ENCODE measurements around the gene INPP5D.

INPP5D gene

GRCh38 chr2:233053928-233054784, 6.0 kb upstream of the INPP5D start:
- peak; percentile 94 for TF ChIP-seq CTCF (IDR thresholded peaks at IDR 0.05; ENCODE audit: control insufficient read depth, insufficient read depth, low read depth, low read length, missing control alignments)
- DNase-seq (ENCODE audit: low read depth) = no peak
- no peak overlapping the region for H3K4me3 ChIP-seq (ENCODE audit: control insufficient read depth, low read depth, low read length)

DNA sequence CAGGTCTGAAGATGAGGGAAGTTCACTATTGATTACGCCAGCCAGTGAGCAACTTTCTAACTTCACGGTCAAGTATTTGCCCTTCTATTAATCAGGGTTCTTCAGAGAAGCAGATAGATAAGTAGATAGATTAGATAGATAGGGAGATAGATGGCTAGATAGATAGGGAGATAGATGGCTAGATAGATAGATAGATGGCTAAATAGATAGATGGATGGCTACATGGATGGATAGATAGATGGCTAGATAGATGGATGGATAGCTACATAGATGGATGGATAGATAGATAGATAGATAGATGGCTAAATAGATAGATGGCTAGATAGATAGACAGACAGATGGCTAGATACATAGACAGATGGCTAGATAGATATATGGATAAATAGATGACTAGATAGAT, 4.8 kb upstream of the INPP5D start:
- no peak for DNase-seq (ENCODE audit: low read depth)
- no peak for TF ChIP-seq CTCF (IDR thresholded peaks at IDR 0.05; ENCODE audit: control insufficient read depth, insufficient read depth, low read depth, low read length, missing control alignments)
- H3K4me3 ChIP-seq (ENCODE audit: control insufficient read depth, low read depth, low read length) = no peak overlapping the region

- no peak for TF ChIP-seq CTCF (IDR thresholded peaks at IDR 0.05; ENCODE audit: control insufficient read depth, insufficient read depth, low read depth, low read length, missing control alignments)
- no peak for DNase-seq (ENCODE audit: low read depth)
- no peak overlapping the region for H3K4me3 ChIP-seq (ENCODE audit: control insufficient read depth, low read depth, low read length)
These were observed 3.1 kb upstream of the INPP5D start for GRCh38 chr2:233056961-233057605.

DNA sequence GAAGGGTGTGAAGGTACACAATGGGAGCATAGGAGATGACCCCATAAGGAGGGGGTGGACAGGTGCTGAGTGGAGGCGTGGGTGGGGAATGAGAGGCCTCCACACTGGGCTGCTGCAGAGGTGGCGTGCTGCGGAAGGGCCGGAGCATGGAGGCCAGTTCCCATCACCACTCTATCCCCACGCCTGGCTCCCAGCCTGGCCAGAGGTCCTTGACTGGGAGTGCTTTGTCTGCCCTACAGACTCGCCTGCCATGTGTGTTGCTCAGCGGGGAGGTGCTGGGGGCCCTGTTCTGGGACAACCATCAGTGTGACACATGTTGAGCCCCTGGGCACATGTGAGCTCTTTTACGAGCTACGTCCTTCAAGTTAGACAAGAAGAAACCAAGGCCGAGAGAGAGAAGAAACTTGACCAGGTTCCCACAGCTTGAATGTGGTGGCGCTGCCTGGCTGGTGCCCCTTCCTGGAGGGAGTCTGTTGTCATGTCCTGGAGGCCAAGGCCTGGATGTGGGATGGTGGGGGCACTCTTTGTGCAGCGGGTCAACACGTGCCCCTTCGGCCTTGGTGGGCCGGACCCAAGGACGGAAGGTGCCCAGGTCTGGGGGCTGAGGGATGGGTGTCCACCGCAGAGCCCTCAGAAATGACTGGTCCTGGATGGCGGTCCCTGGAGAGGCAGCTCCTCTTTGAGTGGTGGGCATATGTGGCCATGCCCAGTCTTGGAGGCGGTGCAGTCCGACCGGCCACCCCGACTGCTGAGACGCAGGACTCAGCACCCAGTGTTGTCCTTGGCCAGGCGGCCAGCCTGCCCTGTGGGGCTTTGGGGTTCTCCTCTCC, 1.2 kb upstream of the INPP5D start:
- no peak for TF ChIP-seq CTCF (IDR thresholded peaks at IDR 0.05; ENCODE audit: control insufficient read depth, insufficient read depth, low read depth, low read length, missing control alignments)
- no peak overlapping the region for H3K4me3 ChIP-seq (ENCODE audit: control insufficient read depth, low read depth, low read length)
- DNase-seq (ENCODE audit: low read depth) = no peak

GRCh38 chr2:233059547-233059796, 670 bp upstream of the INPP5D start:
- no peak overlapping the region for H3K4me3 ChIP-seq (ENCODE audit: control insufficient read depth, low read depth, low read length)
- TF ChIP-seq CTCF (IDR thresholded peaks at IDR 0.05; ENCODE audit: control insufficient read depth, insufficient read depth, low read depth, low read length, missing control alignments) = no peak
- no peak for DNase-seq (ENCODE audit: low read depth)

GRCh38 chr2:233060501-233060979, 398 bp downstream of the INPP5D start:
- no peak for DNase-seq (ENCODE audit: low read depth)
- H3K4me3 ChIP-seq (ENCODE audit: control insufficient read depth, low read depth, low read length) = no peak overlapping the region
- TF ChIP-seq CTCF (IDR thresholded peaks at IDR 0.05; ENCODE audit: control insufficient read depth, insufficient read depth, low read depth, low read length, missing control alignments) = no peak

All from AG09309 (cell line).